Thyroid gland (tissue), 4 donors: ENCODE measurements around the gene SPTY2D1.

Experiments
- CTCF ChIP-seq, 6 experiments: fragments of 200-600 bp in 3 of 6; fragments of 450-650 bp in 3 of 6; sonication (generic) in 3 of 6; IDR thresholded peaks; one replicate each; pipeline ENCODE4 v1.5.1; 2016 to 2019; ENCODE audit warnings: antibody characterized with exemption in 6 of 6, mild to moderate bottlenecking in 2 of 6, inconsistent platforms in 1 of 6, moderate library complexity in 1 of 6
- POLR2A ChIP-seq, 2 donors: fragments of 450-650 bp; IDR thresholded peaks; one replicate each; pipeline ENCODE4 v1.6.1; 2017; ENCODE audit warnings: antibody characterized with exemption in 2 of 2, mild to moderate bottlenecking in 2 of 2, moderate library complexity in 1 of 2

- TF ChIP-seq CTCF (IDR thresholded peaks at IDR 0.05) = no peak
- TF ChIP-seq POLR2A (IDR thresholded peaks at IDR 0.05) = no peak
Observed at GRCh38 chr11:18590571-18590970, 43.6 kb downstream of the SPTY2D1 start.
